HG03439 (cell line): ENCODE results near the gene ARHGEF2.

Experiments used
- ATAC-seq: cut with Tn5 transposase; IDR thresholded peaks from one replicate; pipeline ENCODE4 v1.9.1; 2021; ENCODE audit warnings: mild to moderate bottlenecking, moderate library complexity; ENCODE audit not compliant: unreplicated experiment

The ARHGEF2 gene

GRCh38 chr1:155912056-155912536, 66.3 kb downstream of the ARHGEF2 start:
- no peak for ATAC-seq

GRCh38 chr1:155911156-155912055, 66.9 kb downstream of the ARHGEF2 start, which contains the start of gene RIT1:
RIT1 (minus strand) TSS chr1:155911349; CDS start chr1:155910761, 588 bp downstream.
- ATAC-seq: peak; percentile 81

- ATAC-seq: no peak
Observed at GRCh38 chr1:155910621-155911121, 67.7 kb downstream of the ARHGEF2 start.

GRCh38 chr1:155909894-155910293, 68.5 kb downstream of the ARHGEF2 start:
- ATAC-seq: no peak

GRCh38 chr1:155904261-155904660, 74.1 kb downstream of the ARHGEF2 start:
- ATAC-seq: no peak

- ATAC-seq: no peak
Observed at GRCh38 chr1:155900161-155900560, 78.2 kb downstream of the ARHGEF2 start.

GRCh38 chr1:155899683-155900082, 78.7 kb downstream of the ARHGEF2 start:
- no peak for ATAC-seq

GRCh38 chr1:155898888-155899287, 79.5 kb downstream of the ARHGEF2 start:
- ATAC-seq: no peak

GRCh38 chr1:155897746-155898145, 80.6 kb downstream of the ARHGEF2 start:
- ATAC-seq: no peak
